ENCODE results near the gene TRMU.

- no peak for TF ChIP-seq YY1 (IDR thresholded peaks at IDR 0.05; ENCODE audit: insufficient read depth, insufficient read length)
- no peak for TF ChIP-seq SUZ12 (IDR thresholded peaks at IDR 0.05; ENCODE audit: extremely low read depth, insufficient read depth, insufficient read length)
These were observed 17.3 kb downstream of the TRMU start for GRCh38 chr22:46352691-46353386.
